ENCODE results near the gene LPAR3.

- TF ChIP-seq CTCF (IDR thresholded peaks at IDR 0.05) (no peak), POLR2A (IDR thresholded peaks at IDR 0.05) (no peak)
Measured at GRCh38 chr1:84912726-84913554, 19.9 kb upstream of the LPAR3 start.
